Endothelial cell of umbilical vein (primary cell): Measurements from ENCODE around the gene DNASE1L1. TPM values are rescaled to one million over a fixed set of nuclear protein-coding genes. Genes with fewer than 3 reads are reported as not detected.

ENCODE experiments used
- BruUV-seq: library from RNA; stranded (reverse); fragments of 400-500 nt; replicated peaks from 2 replicates; lab custom pipeline; 2021; lab: Mats Ljungman, UMichigan
- CTCF ChIA-PET: fragments of 300-600, 350-600 bp; sonication (Branson Sonifier 250); formaldehyde crosslinking; loops from one replicate; lab custom pipeline; 2021; ENCODE audit warnings: antibody characterized with exemption, inconsistent platforms; lab: Charles Lee
- POLR2A ChIA-PET: fragments of 300-600, 350-600 bp; sonication (Branson Sonifier 250); formaldehyde crosslinking; loops from one replicate; lab custom pipeline; 2021; ENCODE audit warnings: antibody characterized with exemption, inconsistent platforms; lab: Charles Lee
- DNase-seq: peaks from one replicate; pipeline ENCODE4 v3.0.0-alpha.2; 2011; ENCODE audit warnings: low read depth, low spot score
- FAIRE-seq: peaks from 2 replicates; lab custom pipeline; 2011; peaks lifted over from hg19 to GRCh38; lab: Jason Lieb, UNC
- H2AFZ ChIP-seq: 2 replicates; pipeline ENCODE4 v1.6.0; 2012; ENCODE audit warnings: low read depth, low read length, control low read depth, inconsistent platforms
- H3K27ac ChIP-seq: 2 replicates; pipeline ENCODE4 v1.5.1; 2011; ENCODE audit warnings: low read depth, mild to moderate bottlenecking, control low read depth, low read length, moderate library complexity; ENCODE audit not compliant: insufficient read depth
- H3K27me3 ChIP-seq, 2 experiments: 2 replicates each; pipeline versions ENCODE4 v1.6.0 to v1.6.1; 2011; ENCODE audit warnings: low read length in 2 of 2, mixed read lengths in 1 of 2; ENCODE audit not compliant: control insufficient read depth in 2 of 2, insufficient read depth in 2 of 2
- H3K36me3 ChIP-seq, 2 experiments: 2 replicates in 1 of 2; 3 replicates in 1 of 2; pipeline ENCODE4 v1.5.1; 2011; ENCODE audit warnings: low read length in 2 of 2, mild to moderate bottlenecking in 1 of 2, moderate library complexity in 1 of 2; ENCODE audit not compliant: control insufficient read depth in 2 of 2, insufficient read depth in 2 of 2; ENCODE audit errors: extremely low read depth in 1 of 2
- H3K4me1 ChIP-seq: 3 replicates; pipeline ENCODE4 v1.5.1; 2011; ENCODE audit warnings: mild to moderate bottlenecking, low read length; ENCODE audit not compliant: control insufficient read depth, insufficient read depth; ENCODE audit errors: extremely low read depth
- H3K4me2 ChIP-seq: 2 replicates; pipeline ENCODE4 v1.6.1; 2011; ENCODE audit warnings: low read length, control low read depth, mixed read lengths; ENCODE audit not compliant: insufficient read depth
- H3K4me3 ChIP-seq, 3 experiments: fragments of 200-600 bp in 1 of 3; sonication (generic), shearing (Covaris generic) in 1 of 3; replicated peaks in 1 of 3; 2 replicates each; pipeline ENCODE4 v1.5.1; 2011 to 2016; ENCODE audit warnings: control low read depth in 3 of 3, low read length in 3 of 3, mild to moderate bottlenecking in 2 of 3, inconsistent platforms in 1 of 3, low read depth in 1 of 3, moderate library complexity in 1 of 3; ENCODE audit not compliant: insufficient read depth in 1 of 3
- H3K79me2 ChIP-seq: 2 replicates; pipeline ENCODE4 v1.6.0; 2012; ENCODE audit warnings: low read length, inconsistent platforms; ENCODE audit not compliant: control insufficient read depth, insufficient read depth
- H3K9ac ChIP-seq: replicated peaks from 2 replicates; pipeline ENCODE3; 2011; ENCODE audit warnings: low read length, control low read depth; ENCODE audit not compliant: insufficient read depth; ENCODE audit errors: extremely low read depth
- H3K9me1 ChIP-seq: replicated peaks from 3 replicates; pipeline ENCODE4 v1.6.0; 2011; ENCODE audit warnings: mild to moderate bottlenecking, low read length; ENCODE audit not compliant: control insufficient read depth, insufficient read depth; ENCODE audit errors: extremely low read depth
- H3K9me3 ChIP-seq: replicated peaks from 2 replicates; pipeline ENCODE4 v1.5.1; 2012; ENCODE audit warnings: low read length, inconsistent platforms; ENCODE audit not compliant: control insufficient read depth, insufficient read depth
- H4K20me1 ChIP-seq: replicated peaks from 2 replicates; pipeline ENCODE3; 2011; ENCODE audit warnings: mild to moderate bottlenecking, low read length; ENCODE audit not compliant: control insufficient read depth, insufficient read depth; ENCODE audit errors: extremely low read depth
- CTCF ChIP-seq, 2 donors: IDR thresholded peaks; 1 replicate in 1 of 2; 2 replicates in 1 of 2; pipeline ENCODE4 v1.5.1; 2011; ENCODE audit warnings: low read length in 2 of 2, mild to moderate bottlenecking in 2 of 2, moderate library complexity in 2 of 2, control low read depth in 1 of 2, inconsistent platforms in 1 of 2, low read depth in 1 of 2; ENCODE audit not compliant: insufficient read depth in 1 of 2; ENCODE audit errors: extremely low read depth in 1 of 2
- EZH2 ChIP-seq: IDR thresholded peaks from 2 replicates; pipeline ENCODE4 v1.6.1; 2012; ENCODE audit warnings: borderline replicate concordance, low read depth, mild to moderate bottlenecking, moderate library complexity, low read length, inconsistent platforms; ENCODE audit not compliant: severe bottlenecking
- FOS ChIP-seq: IDR thresholded peaks from 2 replicates; pipeline ENCODE4 v1.6.1; 2011; ENCODE audit warnings: mild to moderate bottlenecking, low read length, moderate library complexity, borderline replicate concordance; ENCODE audit not compliant: insufficient read depth
- GATA2 ChIP-seq: IDR thresholded peaks from 2 replicates; pipeline ENCODE4 v1.7.0; 2011; ENCODE audit warnings: low read depth, mild to moderate bottlenecking, moderate library complexity, mixed read lengths, low read length; ENCODE audit not compliant: insufficient read length, insufficient read depth
- JUN ChIP-seq: IDR thresholded peaks from 2 replicates; pipeline ENCODE4 v1.6.1; 2011; ENCODE audit warnings: borderline replicate concordance, low read depth; ENCODE audit not compliant: insufficient read length, insufficient read depth
- MYC ChIP-seq: IDR thresholded peaks from one replicate; pipeline ENCODE4 v1.6.1; 2011; ENCODE audit warnings: mild to moderate bottlenecking, low read depth, low read length
- POLR2A ChIP-seq: IDR thresholded peaks from 2 replicates; pipeline ENCODE4 v1.6.1; 2012; ENCODE audit warnings: low read depth, mild to moderate bottlenecking, control low read depth, low read length
- POLR2AphosphoS5 ChIP-seq: IDR thresholded peaks from 2 replicates; pipeline ENCODE4 v1.6.1; 2012; ENCODE audit warnings: low read depth, mild to moderate bottlenecking, control low read depth, low read length, moderate library complexity; ENCODE audit not compliant: insufficient read depth
- dilution Hi-C: fragments of 300-500 bp; cut with MboI; formaldehyde crosslinking; loops from one replicate; pipeline ENCODE4 v1.15.0; 2019; ENCODE audit warnings: low sequenced_read_pairs; ENCODE audit not compliant: extremely low pct_ligation_motif_present
- intact Hi-C: fragments of 100-400 bp; cut with micrococcal nuclease; formaldehyde crosslinking; loops from one replicate; pipeline ENCODE4 v1.10.0; 2022
- polyA plus RNA-seq, 4 experiments: library from polyadenylated mRNA; depleted of rRNA in 3 of 4; stranded (reverse) in 3 of 4; unstranded in 1 of 4; fragments of >200 nt; gene quantifications; 2 replicates each; pipeline versions ENCODE4 v1.2.1 to v1.2.3, GENCODE V29; 2011 to 2012; ENCODE audit warnings: missing spikeins in 1 of 4
- total RNA-seq: library from RNA; stranded (reverse); gene quantifications from 2 replicates; pipeline ENCODE4 v1.2.3, GENCODE V29; 2021
- TF ChIP-seq, protein P1 (sequence below): IDR thresholded peaks from 2 replicates; pipeline ENCODE4 v1.6.1; 2011; ENCODE audit not compliant: insufficient read depth, insufficient read length

DNASE1L1 gene
- total and polyA plus RNA-seq, 2 donors (not counting 3 experiments of a cell fraction or from before 2014, with no cell fraction given): 61.5 to 84.9 TPM

DNA sequence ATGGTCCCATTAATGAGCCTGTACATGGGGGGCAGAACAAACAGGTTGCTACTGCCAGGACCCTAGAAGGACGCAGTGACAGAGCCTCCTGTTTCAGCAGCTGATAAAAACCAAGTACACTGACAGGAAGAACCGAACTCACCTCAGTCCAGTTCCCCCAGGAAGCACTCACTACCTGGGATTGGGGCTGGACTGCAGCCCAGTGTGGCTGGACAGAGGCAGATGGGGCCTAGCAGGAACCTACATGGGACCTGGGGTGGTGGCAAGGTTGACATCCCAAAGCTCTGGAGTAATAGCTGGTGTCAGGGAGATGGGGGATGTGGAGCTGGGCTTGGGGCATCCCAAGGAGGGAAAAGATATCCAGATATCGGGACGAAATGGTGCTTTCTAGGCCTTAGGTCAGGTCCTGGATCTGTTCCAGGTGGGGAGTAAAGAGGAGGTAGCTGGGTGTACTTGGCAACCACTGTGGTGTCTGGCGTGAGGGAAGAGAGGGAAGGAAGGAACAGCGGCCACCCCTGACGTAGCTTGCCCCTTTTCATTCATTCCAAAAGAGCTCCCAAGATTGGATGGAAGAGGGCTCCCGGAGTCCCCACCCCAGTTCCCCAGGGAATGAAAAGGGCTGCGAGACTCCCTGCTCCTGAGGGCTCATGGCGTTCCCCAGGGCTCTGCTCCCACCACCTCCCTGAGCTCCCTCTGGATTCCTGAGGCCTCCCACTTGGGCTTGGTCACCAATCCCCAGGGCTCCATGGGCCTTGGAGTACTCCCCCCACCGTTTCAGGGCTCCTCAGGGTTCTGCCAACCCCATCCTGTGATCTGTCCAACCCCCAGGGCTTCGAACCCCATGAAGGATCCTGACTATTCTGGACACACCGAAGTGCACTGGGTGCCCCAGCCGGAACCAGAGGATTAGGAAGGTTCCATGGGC is 25.4 kb downstream of the DNASE1L1 start:
- Histone ChIP-seq H3K4me1 (no peaks in the 10 kb centered on the region), H3K79me2 (peaks cover 17% of the 10 kb centered on the region), H3K27ac (no peak overlapping the region), H4K20me1 (no peaks in the 10 kb centered on the region), H3K9me3 (no peaks in the 10 kb centered on the region), H3K9me1 (no peaks in the 10 kb centered on the region), H3K9ac (no peak overlapping the region), H2AFZ (no peak overlapping the region), H3K27me3 (no peaks in the 10 kb centered on the region), H3K4me3 (no peak overlapping the region), H3K36me3 (no peaks in the 10 kb centered on the region), H3K4me2 (no peak overlapping the region)
- intact Hi-C loops: no loop called here
- BruUV-seq: no TSS peak
- ChIA-PET POLR2A (no interaction called here), CTCF (interaction anchor here (1.1 to 2.6 kb wide), 4 partner anchors 10 to 148 kb away, joined by 3 to 16 read pairs (median 6); partner anchors contain the start of gene FLNA)
- FAIRE-seq: no peak
- no peak for DNase-seq
- TF ChIP-seq, protein P1, sequence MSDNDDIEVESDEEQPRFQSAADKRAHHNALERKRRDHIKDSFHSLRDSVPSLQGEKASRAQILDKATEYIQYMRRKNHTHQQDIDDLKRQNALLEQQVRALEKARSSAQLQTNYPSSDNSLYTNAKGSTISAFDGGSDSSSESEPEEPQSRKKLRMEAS: no peak
- TF ChIP-seq JUN (no peak), MYC (no peak), POLR2AphosphoS5 (no peak), CTCF (IDR thresholded peaks at IDR 0.05; ENCODE audit: extremely low read depth in 1 of 2, insufficient read depth in 1 of 2, low read depth in 1 of 2, low read length in 2 of 2) (no peak), POLR2A (no peak), GATA2 (no peak), EZH2 (no peak), FOS (no peak)
- dilution Hi-C loops: no loop called here
